Measurements from ENCODE around the gene NEXN. TPM values are rescaled to one million over a fixed set of nuclear protein-coding genes. Genes with fewer than 3 reads are reported as not detected.

The NEXN gene
- total RNA-seq, 1 experiment from 2014 or later: 1.4 TPM

DNA sequence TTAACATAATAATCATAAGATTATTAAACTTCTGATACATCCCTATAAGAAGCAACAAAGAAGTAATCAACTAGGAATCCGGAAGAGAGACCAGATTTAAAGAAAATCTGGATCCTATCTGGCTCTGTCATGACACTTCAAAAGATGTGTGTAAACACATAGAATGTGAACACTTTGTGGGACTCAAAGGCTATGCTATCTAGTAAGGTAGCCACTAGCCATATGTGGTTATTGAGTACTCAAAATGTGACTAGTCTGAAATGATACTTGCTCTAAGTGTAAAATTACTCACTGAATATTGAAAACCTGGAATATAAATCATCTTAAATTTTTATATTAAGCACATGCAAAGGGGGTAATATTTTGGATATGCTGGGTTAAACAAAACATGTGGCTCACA is 81.8 kb downstream of the NEXN start:
- ChIA-PET POLR2A (interaction anchor here (1.2 kb wide), 1 partner anchor 9 kb away, joined by 4 read pairs; the partner anchor contains the start of gene FUBP1), CTCF (no interaction called here)
- peaks cover 56% of the 10 kb centered on the region for H3K36me3 Mint-ChIP-seq
- DNase-seq (ENCODE audit: low spot score) (no peak), ATAC-seq (no peak)
- TF ChIP-seq, protein P1, sequence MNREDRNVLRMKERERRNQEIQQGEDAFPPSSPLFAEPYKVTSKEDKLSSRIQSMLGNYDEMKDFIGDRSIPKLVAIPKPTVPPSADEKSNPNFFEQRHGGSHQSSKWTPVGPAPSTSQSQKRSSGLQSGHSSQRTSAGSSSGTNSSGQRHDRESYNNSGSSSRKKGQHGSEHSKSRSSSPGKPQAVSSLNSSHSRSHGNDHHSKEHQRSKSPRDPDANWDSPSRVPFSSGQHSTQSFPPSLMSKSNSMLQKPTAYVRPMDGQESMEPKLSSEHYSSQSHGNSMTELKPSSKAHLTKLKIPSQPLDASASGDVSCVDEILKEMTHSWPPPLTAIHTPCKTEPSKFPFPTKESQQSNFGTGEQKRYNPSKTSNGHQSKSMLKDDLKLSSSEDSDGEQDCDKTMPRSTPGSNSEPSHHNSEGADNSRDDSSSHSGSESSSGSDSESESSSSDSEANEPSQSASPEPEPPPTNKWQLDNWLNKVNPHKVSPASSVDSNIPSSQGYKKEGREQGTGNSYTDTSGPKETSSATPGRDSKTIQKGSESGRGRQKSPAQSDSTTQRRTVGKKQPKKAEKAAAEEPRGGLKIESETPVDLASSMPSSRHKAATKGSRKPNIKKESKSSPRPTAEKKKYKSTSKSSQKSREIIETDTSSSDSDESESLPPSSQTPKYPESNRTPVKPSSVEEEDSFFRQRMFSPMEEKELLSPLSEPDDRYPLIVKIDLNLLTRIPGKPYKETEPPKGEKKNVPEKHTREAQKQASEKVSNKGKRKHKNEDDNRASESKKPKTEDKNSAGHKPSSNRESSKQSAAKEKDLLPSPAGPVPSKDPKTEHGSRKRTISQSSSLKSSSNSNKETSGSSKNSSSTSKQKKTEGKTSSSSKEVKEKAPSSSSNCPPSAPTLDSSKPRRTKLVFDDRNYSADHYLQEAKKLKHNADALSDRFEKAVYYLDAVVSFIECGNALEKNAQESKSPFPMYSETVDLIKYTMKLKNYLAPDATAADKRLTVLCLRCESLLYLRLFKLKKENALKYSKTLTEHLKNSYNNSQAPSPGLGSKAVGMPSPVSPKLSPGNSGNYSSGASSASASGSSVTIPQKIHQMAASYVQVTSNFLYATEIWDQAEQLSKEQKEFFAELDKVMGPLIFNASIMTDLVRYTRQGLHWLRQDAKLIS (CRISPR knock-in tag; IDR thresholded peaks at IDR 0.05; ENCODE audit: borderline replicate concordance): no peak
- no peak overlapping the region for H3K4me3 Mint-ChIP-seq
- H3K27ac Mint-ChIP-seq: no peak overlapping the region
- H3K9me3 Mint-ChIP-seq: no peaks in the 10 kb centered on the region
- no peaks in the 10 kb centered on the region for H3K27me3 Mint-ChIP-seq (ENCODE audit: low read depth)
- H3K4me1 Mint-ChIP-seq: peaks cover 31% of the 10 kb centered on the region

- Mint-ChIP-seq H3K4me1 (peaks cover 46% of the 10 kb centered on the region), H3K4me3 (peak overlapping the region; percentile 56)
Measured at GRCh38 chr1:77972080-77972479, 83.7 kb downstream of the NEXN start.

More at GRCh38 chr1:77972080-77972479, 83.7 kb downstream of the NEXN start:
- H3K9me3 Mint-ChIP-seq: no peaks in the 10 kb centered on the region
- TF ChIP-seq OVOL2 (CRISPR knock-in tag; IDR thresholded peaks at IDR 0.05; ENCODE audit: borderline replicate concordance): no peak
- no peak for TF ChIP-seq GTF2I (CRISPR knock-in tag; conservative IDR thresholded peaks at IDR 0.05)
- no peak for TF ChIP-seq IRF1 (CRISPR knock-in tag; IDR thresholded peaks at IDR 0.05)
- no peak for TF ChIP-seq MXD4 (CRISPR knock-in tag; IDR thresholded peaks at IDR 0.05; ENCODE audit: borderline replicate concordance)
- TF ChIP-seq MYBL2 (CRISPR knock-in tag; IDR thresholded peaks at IDR 0.05): no peak
- no peak for TF ChIP-seq ZNF219 (CRISPR knock-in tag; IDR thresholded peaks at IDR 0.05; ENCODE audit: borderline replicate concordance)
- TF ChIP-seq SMAD4 (CRISPR knock-in tag; IDR thresholded peaks at IDR 0.05): no peak
- TF ChIP-seq ZNF121 (CRISPR knock-in tag; IDR thresholded peaks at IDR 0.05): no peak
- TF ChIP-seq, protein P2, sequence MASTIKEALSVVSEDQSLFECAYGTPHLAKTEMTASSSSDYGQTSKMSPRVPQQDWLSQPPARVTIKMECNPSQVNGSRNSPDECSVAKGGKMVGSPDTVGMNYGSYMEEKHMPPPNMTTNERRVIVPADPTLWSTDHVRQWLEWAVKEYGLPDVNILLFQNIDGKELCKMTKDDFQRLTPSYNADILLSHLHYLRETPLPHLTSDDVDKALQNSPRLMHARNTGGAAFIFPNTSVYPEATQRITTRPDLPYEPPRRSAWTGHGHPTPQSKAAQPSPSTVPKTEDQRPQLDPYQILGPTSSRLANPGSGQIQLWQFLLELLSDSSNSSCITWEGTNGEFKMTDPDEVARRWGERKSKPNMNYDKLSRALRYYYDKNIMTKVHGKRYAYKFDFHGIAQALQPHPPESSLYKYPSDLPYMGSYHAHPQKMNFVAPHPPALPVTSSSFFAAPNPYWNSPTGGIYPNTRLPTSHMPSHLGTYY (CRISPR knock-in tag; IDR thresholded peaks at IDR 0.05): no peak
- no peak for TF ChIP-seq NFE2L1 (CRISPR knock-in tag; IDR thresholded peaks at IDR 0.05)
- TF ChIP-seq ZNF416 (CRISPR knock-in tag; IDR thresholded peaks at IDR 0.05): no peak
- TF ChIP-seq USF2 (CRISPR knock-in tag; IDR thresholded peaks at IDR 0.05): no peak
- TF ChIP-seq FOXP4 (CRISPR knock-in tag; IDR thresholded peaks at IDR 0.05): no peak
- no peak for TF ChIP-seq TP53 (CRISPR knock-in tag; IDR thresholded peaks at IDR 0.05)
- TF ChIP-seq AR (CRISPR knock-in tag; IDR thresholded peaks at IDR 0.05): no peak
- no peak for TF ChIP-seq GRHL2 (CRISPR knock-in tag; IDR thresholded peaks at IDR 0.05; ENCODE audit: insufficient replicate concordance, severe bottlenecking)
- peak; percentile 43; the same call in 1 of the 2 replicates for ATAC-seq
- CTCF ChIA-PET: interaction anchor here (0.6 to 1.0 kb wide), 2 partner anchors 142 to 471 kb away, joined by 3 read pairs; no protein-coding TSS in a partner anchor
- no peaks in the 10 kb centered on the region for H3K27me3 Mint-ChIP-seq (ENCODE audit: low read depth)
- peak overlapping the region; percentile 92 for H3K27ac Mint-ChIP-seq
- H3K36me3 Mint-ChIP-seq: peaks cover 48% of the 10 kb centered on the region
- DNase-seq (ENCODE audit: low spot score): no peak
- POLR2A ChIA-PET: interaction anchor here (0.7 kb wide), 1 partner anchor 47 kb away, joined by 8 read pairs; no protein-coding TSS in a partner anchor
